Thyroid gland (tissue), 4 donors: Measurements from ENCODE around the gene TTC31.

Experiments used
- CTCF ChIP-seq, 6 experiments: fragments of 200-600 bp in 3 of 6; fragments of 450-650 bp in 3 of 6; sonication (generic) in 3 of 6; IDR thresholded peaks; one replicate each; pipeline ENCODE4 v1.5.1; 2016 to 2019; ENCODE audit warnings: antibody characterized with exemption in 6 of 6, mild to moderate bottlenecking in 2 of 6, inconsistent platforms in 1 of 6, moderate library complexity in 1 of 6
- POLR2A ChIP-seq, 2 donors: fragments of 450-650 bp; IDR thresholded peaks; one replicate each; pipeline ENCODE4 v1.6.1; 2017; ENCODE audit warnings: antibody characterized with exemption in 2 of 2, mild to moderate bottlenecking in 2 of 2, moderate library complexity in 1 of 2

GRCh38 chr2:74538881-74539339 is 56.0 kb downstream of the TTC31 start:
- TF ChIP-seq CTCF (IDR thresholded peaks at IDR 0.05), result no peak
- no peak for TF ChIP-seq POLR2A (IDR thresholded peaks at IDR 0.05)
